ENCODE data around the gene SCP2.

SCP2 gene

GRCh38 chr1:52929019-52929418 is 1.9 kb downstream of the SCP2 start:
- no peak for TF ChIP-seq GABPA (IDR thresholded peaks at IDR 0.05; ENCODE audit: low read depth)
- TF ChIP-seq REST (IDR thresholded peaks at IDR 0.05; ENCODE audit: insufficient replicate concordance, low read depth) = no peak
- no peak overlapping the region for H3K4me3 ChIP-seq (replicated peaks; ENCODE audit: insufficient read depth, low read length)
- no peaks in the 10 kb centered on the region for H3K27me3 ChIP-seq (ENCODE audit: insufficient read depth, poor library complexity, severe bottlenecking)
- no peak for DNase-seq (ENCODE audit: low read depth in 1 of 2, low spot score in 1 of 2)
- no peak overlapping the region for H3K27ac ChIP-seq (replicated peaks)

DNA sequence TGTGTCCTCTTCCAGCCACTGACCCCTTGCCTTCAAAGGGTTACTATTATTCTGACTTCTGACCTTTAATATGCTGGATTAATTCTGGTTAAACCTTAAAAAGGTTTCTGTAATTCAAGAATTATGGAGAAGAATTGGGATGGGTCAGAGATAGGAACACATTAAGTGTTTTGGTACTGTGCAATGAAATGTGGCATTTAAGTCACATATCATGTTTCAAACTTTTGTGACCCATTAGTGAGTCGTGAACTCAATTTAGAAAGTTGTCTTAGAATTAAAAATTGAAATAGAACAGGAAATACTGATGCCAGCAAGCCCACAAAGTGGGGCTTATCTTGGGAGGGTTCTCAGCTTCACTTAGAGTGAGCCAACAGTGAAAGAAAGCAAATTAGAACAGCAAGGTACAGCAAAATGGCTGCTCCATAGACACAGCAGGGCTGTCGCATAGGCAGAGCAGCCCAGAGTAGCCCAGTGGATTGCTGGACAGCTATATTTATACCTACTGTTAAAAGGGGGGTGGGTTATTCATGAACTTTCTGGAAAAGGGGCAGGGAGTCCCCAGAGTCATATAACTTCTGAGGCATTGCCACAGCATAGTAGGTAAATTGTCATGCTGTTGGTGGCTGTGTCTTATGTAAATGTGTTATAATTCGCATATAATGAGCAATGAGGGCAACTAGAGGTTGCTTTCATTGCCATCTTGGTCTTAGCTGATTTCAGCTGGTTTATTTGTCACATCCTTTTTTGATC is 10.5 kb downstream of the SCP2 start:
- Histone ChIP-seq H3K27me3 (ENCODE audit: insufficient read depth, poor library complexity, severe bottlenecking) (no peaks in the 10 kb centered on the region), H3K4me3 (replicated peaks; ENCODE audit: insufficient read depth, low read length) (no peak overlapping the region), H3K27ac (replicated peaks) (no peak overlapping the region)
- no peak for DNase-seq (ENCODE audit: low read depth in 1 of 2, low spot score in 1 of 2)
- TF ChIP-seq SPI1 (IDR thresholded peaks at IDR 0.05; ENCODE audit: borderline replicate concordance, low read depth) = no peak
- TF ChIP-seq CTCF (IDR thresholded peaks at IDR 0.05; ENCODE audit: insufficient read depth, low read length) = no peak
- no peak for TF ChIP-seq GABPA (IDR thresholded peaks at IDR 0.05; ENCODE audit: low read depth)
- TF ChIP-seq REST (IDR thresholded peaks at IDR 0.05; ENCODE audit: insufficient replicate concordance, low read depth) = no peak
- TF ChIP-seq POLR2AphosphoS5 (IDR thresholded peaks at IDR 0.05; ENCODE audit: low read depth) = no peak

DNA sequence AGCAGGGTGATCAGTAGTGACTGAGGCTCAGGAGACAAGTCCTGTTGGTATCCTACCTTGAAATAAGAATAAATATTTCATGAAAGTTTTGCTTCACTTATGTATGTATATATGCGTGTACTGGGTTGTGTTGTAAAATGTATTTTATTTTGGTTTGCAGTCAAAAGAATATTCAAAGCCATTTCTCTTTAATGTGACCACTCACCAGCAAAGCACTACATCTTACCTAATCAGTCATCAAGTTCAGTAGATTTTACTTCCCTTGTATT is 11.0 kb downstream of the SCP2 start:
- no peaks in the 10 kb centered on the region for H3K27me3 ChIP-seq (ENCODE audit: insufficient read depth, poor library complexity, severe bottlenecking)
- DNase-seq (ENCODE audit: low read depth in 1 of 2, low spot score in 1 of 2) = no peak
- H3K4me3 ChIP-seq (replicated peaks; ENCODE audit: insufficient read depth, low read length) = no peak overlapping the region
- no peak for TF ChIP-seq SPI1 (IDR thresholded peaks at IDR 0.05; ENCODE audit: borderline replicate concordance, low read depth)
- TF ChIP-seq GABPA (IDR thresholded peaks at IDR 0.05; ENCODE audit: low read depth) = no peak
- TF ChIP-seq REST (IDR thresholded peaks at IDR 0.05; ENCODE audit: insufficient replicate concordance, low read depth) = no peak
- TF ChIP-seq POLR2AphosphoS5 (IDR thresholded peaks at IDR 0.05; ENCODE audit: low read depth) = no peak
- TF ChIP-seq CTCF (IDR thresholded peaks at IDR 0.05; ENCODE audit: insufficient read depth, low read length) = no peak
- H3K27ac ChIP-seq (replicated peaks) = no peak overlapping the region

All from HL-60 (cell line).